ENCODE results near the gene JAM3. TPM values are rescaled to one million over a fixed set of nuclear protein-coding genes. Genes with fewer than 3 reads are reported as not detected.
"Not testable (repeated sequence)": the region's sequence is repeated elsewhere in the genome, so short reads cannot be mapped to it uniquely, and the experiment has no call there.

The JAM3 gene
- total RNA-seq, 1 experiment from 2014 or later = 47.2 TPM

- DNase-seq (ENCODE audit: low spot score) = no peak
Measured at GRCh38 chr11:134062265-134063123, 6.4 kb upstream of the JAM3 start.

- DNase-seq (ENCODE audit: low spot score) = no peak
Measured at GRCh38 chr11:134063124-134063495, 5.8 kb upstream of the JAM3 start.

GRCh38 chr11:134063991-134064747, 4.7 kb upstream of the JAM3 start:
- DNase-seq (ENCODE audit: low spot score) = no peak

- DNase-seq (ENCODE audit: low spot score) = no peak
Measured at GRCh38 chr11:134065381-134065780, 3.5 kb upstream of the JAM3 start.

- DNase-seq (ENCODE audit: low spot score) = no peak
Measured at GRCh38 chr11:134066943-134067885, 1.7 kb upstream of the JAM3 start.

GRCh38 chr11:134069426-134070341, 812 bp downstream of the JAM3 start:
- no peak for DNase-seq (ENCODE audit: low spot score)

- no peak for DNase-seq (ENCODE audit: low spot score)
Measured at GRCh38 chr11:134070342-134070845, 1.5 kb downstream of the JAM3 start.

- DNase-seq (ENCODE audit: low spot score) = no peak
Measured at GRCh38 chr11:134071306-134071705, 2.4 kb downstream of the JAM3 start.

GRCh38 chr11:134071766-134072402, 3.0 kb downstream of the JAM3 start:
- no peak for DNase-seq (ENCODE audit: low spot score)

- no peak for DNase-seq (ENCODE audit: low spot score)
Measured at GRCh38 chr11:134072844-134073243, 4.0 kb downstream of the JAM3 start.

- peak; percentile 41 for DNase-seq (ENCODE audit: low spot score)
Measured at GRCh38 chr11:134074346-134074745, 5.5 kb downstream of the JAM3 start.

GRCh38 chr11:134074766-134075165, 5.9 kb downstream of the JAM3 start:
- no peak for DNase-seq (ENCODE audit: low spot score)

GRCh38 chr11:134079317-134079716, 10.4 kb downstream of the JAM3 start:
- no peak for DNase-seq (ENCODE audit: low spot score)

GRCh38 chr11:134081258-134081657, 12.4 kb downstream of the JAM3 start:
- DNase-seq (ENCODE audit: low spot score) = not testable (repeated sequence)

GRCh38 chr11:134082990-134083389, 14.1 kb downstream of the JAM3 start:
- no peak for DNase-seq (ENCODE audit: low spot score)

GRCh38 chr11:134086376-134086775, 17.5 kb downstream of the JAM3 start:
- no peak for DNase-seq (ENCODE audit: low spot score)

- DNase-seq (ENCODE audit: low spot score) = not testable (repeated sequence)
Measured at GRCh38 chr11:134092006-134092405, 23.1 kb downstream of the JAM3 start.

- DNase-seq (ENCODE audit: low spot score) = no peak
Measured at GRCh38 chr11:134097166-134097565, 28.3 kb downstream of the JAM3 start.

GRCh38 chr11:134098566-134099184, 29.8 kb downstream of the JAM3 start:
- no peak for DNase-seq (ENCODE audit: low spot score)

GRCh38 chr11:134100171-134100570, 31.3 kb downstream of the JAM3 start:
- no peak for DNase-seq (ENCODE audit: low spot score)

Data from A172 (cell line).